Measurements from ENCODE around the gene OR52W1.
"Not testable (repeated sequence)": the region's sequence is repeated elsewhere in the genome, so short reads cannot be mapped to it uniquely, and the experiment has no call there.

OR52W1 gene

GRCh38 chr11:6237761-6238302 lies 38.8 kb downstream of the OR52W1 start:
- TF ChIP-seq CTCF (IDR thresholded peaks at IDR 0.05; ENCODE audit: low read depth, low read length, missing control alignments): no peak
- no peak overlapping the region for H3K4me3 ChIP-seq (ENCODE audit: low read depth, low read length)
- DNase-seq (ENCODE audit: low read depth): no peak

- no peak for DNase-seq (ENCODE audit: low read depth)
- no peak within 1 kb of the TSS for H3K4me3 ChIP-seq (ENCODE audit: low read depth, low read length)
These were observed 39.9 kb downstream of the OR52W1 start, which contains the start of gene CNGA4 for GRCh38 chr11:6238902-6239301. TSS of gene CNGA4 (plus strand) at chr11:6239089. CDS start at chr11:6239207, 118 bp downstream.

GRCh38 chr11:6240139-6240538 lies 41.1 kb downstream of the OR52W1 start:
- no peak for DNase-seq (ENCODE audit: low read depth)
- no peak for TF ChIP-seq CTCF (IDR thresholded peaks at IDR 0.05; ENCODE audit: low read depth, low read length, missing control alignments)
- no peak overlapping the region for H3K4me3 ChIP-seq (ENCODE audit: low read depth, low read length)

More at GRCh38 chr11:6238902-6239301, 39.9 kb downstream of the OR52W1 start, which contains the start of gene CNGA4:
- TF ChIP-seq CTCF (IDR thresholded peaks at IDR 0.05; ENCODE audit: low read depth, low read length, missing control alignments): no peak

- no peak overlapping the region for H3K4me3 ChIP-seq (ENCODE audit: low read depth, low read length)
- no peak for TF ChIP-seq CTCF (IDR thresholded peaks at IDR 0.05; ENCODE audit: low read depth, low read length, missing control alignments)
- DNase-seq (ENCODE audit: low read depth): no peak
These were observed 41.8 kb downstream of the OR52W1 start for GRCh38 chr11:6240781-6241180.

GRCh38 chr11:6241316-6241715 lies 42.3 kb downstream of the OR52W1 start:
- DNase-seq (ENCODE audit: low read depth): no peak
- no peak for TF ChIP-seq CTCF (IDR thresholded peaks at IDR 0.05; ENCODE audit: low read depth, low read length, missing control alignments)
- no peak overlapping the region for H3K4me3 ChIP-seq (ENCODE audit: low read depth, low read length)

GRCh38 chr11:6245536-6245935 lies 46.5 kb downstream of the OR52W1 start:
- TF ChIP-seq CTCF (IDR thresholded peaks at IDR 0.05; ENCODE audit: low read depth, low read length, missing control alignments): no peak
- no peak overlapping the region for H3K4me3 ChIP-seq (ENCODE audit: low read depth, low read length)
- no peak for DNase-seq (ENCODE audit: low read depth)

- DNase-seq (ENCODE audit: low read depth): no peak
- TF ChIP-seq CTCF (IDR thresholded peaks at IDR 0.05; ENCODE audit: low read depth, low read length, missing control alignments): no peak
- H3K4me3 ChIP-seq (ENCODE audit: low read depth, low read length): no peak overlapping the region
These were observed 49.2 kb downstream of the OR52W1 start for GRCh38 chr11:6248248-6248647.

- H3K4me3 ChIP-seq (ENCODE audit: low read depth, low read length); DNase-seq (ENCODE audit: low read depth): not testable (repeated sequence)
These were observed 49.9 kb downstream of the OR52W1 start for GRCh38 chr11:6248897-6249296.
